ENCODE measurements around the gene HSPB2.

GRCh38 chr11:111913997-111914396 is 1.5 kb downstream of the HSPB2 start:
- TF ChIP-seq CTCF (IDR thresholded peaks at IDR 0.05) (no peak), POLR2A (IDR thresholded peaks at IDR 0.05) (peak; percentile 40 to 80), EP300 (IDR thresholded peaks at IDR 0.05) (no peak)

Data from gastroesophageal sphincter (tissue), 3 donors.